ENCODE measurements around the gene FSIP1. TPM values are rescaled to one million over a fixed set of nuclear protein-coding genes. Genes with fewer than 3 reads are reported as not detected.

FSIP1 gene
- total RNA-seq, 1 donor from 2014 or later: 2.5 TPM

DNA sequence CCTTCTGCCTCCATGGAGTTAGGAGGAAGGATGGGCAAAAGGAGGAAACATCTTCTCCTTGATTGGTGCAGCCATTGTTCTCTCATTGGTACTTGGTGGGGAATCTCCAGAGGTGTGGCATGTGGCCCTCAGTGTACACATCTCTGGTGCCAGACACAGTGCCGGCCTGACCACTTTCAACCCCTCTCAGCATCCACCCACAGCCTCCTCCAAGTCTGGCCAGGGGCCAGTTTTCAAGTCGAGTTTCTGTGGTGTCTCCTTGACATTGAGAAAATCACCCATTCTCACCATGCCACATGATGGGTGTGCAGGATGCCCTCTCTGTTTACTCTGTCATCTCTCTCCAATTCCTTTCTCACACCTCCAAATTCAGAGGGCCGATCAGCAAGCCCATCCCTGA lies 12.8 kb upstream of the FSIP1 start:
- Histone ChIP-seq H3K79me2 (ENCODE audit: low read depth) (no peaks in the 10 kb centered on the region), H3K4me3 (no peak overlapping the region), H3K27ac (no peak overlapping the region), H2AFZ (replicated peaks) (no peak overlapping the region), H4K20me1 (ENCODE audit: low read depth) (no peaks in the 10 kb centered on the region), H3K27me3 (no peaks in the 10 kb centered on the region), H3K9ac (no peak overlapping the region), H3F3A (ENCODE audit: low read depth) (no peaks in the 10 kb centered on the region), H3K36me3 (no peaks in the 10 kb centered on the region), H3K9me3 (ENCODE audit: low read depth) (no peaks in the 10 kb centered on the region), H3K4me1 (no peaks in the 10 kb centered on the region), H3K4me2 (no peak overlapping the region)
- no peak overlapping the region for H3K27ac Mint-ChIP-seq
- no peak for TF ChIP-seq EZH2phosphoT487 (IDR thresholded peaks at IDR 0.05)
- TF ChIP-seq, protein P1, sequence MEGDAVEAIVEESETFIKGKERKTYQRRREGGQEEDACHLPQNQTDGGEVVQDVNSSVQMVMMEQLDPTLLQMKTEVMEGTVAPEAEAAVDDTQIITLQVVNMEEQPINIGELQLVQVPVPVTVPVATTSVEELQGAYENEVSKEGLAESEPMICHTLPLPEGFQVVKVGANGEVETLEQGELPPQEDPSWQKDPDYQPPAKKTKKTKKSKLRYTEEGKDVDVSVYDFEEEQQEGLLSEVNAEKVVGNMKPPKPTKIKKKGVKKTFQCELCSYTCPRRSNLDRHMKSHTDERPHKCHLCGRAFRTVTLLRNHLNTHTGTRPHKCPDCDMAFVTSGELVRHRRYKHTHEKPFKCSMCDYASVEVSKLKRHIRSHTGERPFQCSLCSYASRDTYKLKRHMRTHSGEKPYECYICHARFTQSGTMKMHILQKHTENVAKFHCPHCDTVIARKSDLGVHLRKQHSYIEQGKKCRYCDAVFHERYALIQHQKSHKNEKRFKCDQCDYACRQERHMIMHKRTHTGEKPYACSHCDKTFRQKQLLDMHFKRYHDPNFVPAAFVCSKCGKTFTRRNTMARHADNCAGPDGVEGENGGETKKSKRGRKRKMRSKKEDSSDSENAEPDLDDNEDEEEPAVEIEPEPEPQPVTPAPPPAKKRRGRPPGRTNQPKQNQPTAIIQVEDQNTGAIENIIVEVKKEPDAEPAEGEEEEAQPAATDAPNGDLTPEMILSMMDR (IDR thresholded peaks at IDR 0.05): no peak
- TF ChIP-seq EZH2 (IDR thresholded peaks at IDR 0.05): no peak
- H3K36me3 Mint-ChIP-seq: no peaks in the 10 kb centered on the region
- no peak for DNase-seq (ENCODE audit: low spot score)
- H3K4me3 Mint-ChIP-seq: no peak overlapping the region
- peaks cover 9% of the 10 kb centered on the region for H3K27me3 Mint-ChIP-seq (ENCODE audit: insufficient read depth, low read depth)
- H3K9me3 Mint-ChIP-seq: no peaks in the 10 kb centered on the region
- peaks cover 29% of the 10 kb centered on the region for H3K4me1 Mint-ChIP-seq

DNA sequence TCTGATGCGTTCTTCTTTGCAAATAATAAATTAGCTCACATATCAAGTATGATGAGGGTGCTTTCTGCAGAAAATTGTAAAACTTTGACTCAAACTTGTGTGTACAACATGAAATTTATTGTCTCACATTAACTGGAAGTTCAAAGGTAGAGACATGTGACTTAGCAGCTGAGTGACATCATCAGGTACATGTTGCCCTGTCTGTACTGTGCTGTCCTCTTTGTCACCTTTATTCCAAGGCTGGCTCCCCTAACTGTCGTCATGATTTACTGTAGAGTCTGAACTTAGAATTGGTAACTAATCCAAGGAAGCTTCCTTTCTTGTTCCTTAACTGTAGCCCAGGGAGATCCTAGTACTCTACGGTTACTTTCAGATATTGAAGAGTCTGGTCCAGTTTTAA lies 12.3 kb upstream of the FSIP1 start:
- Mint-ChIP-seq H3K27ac (no peak overlapping the region), H3K4me1 (peaks cover 29% of the 10 kb centered on the region), H3K27me3 (ENCODE audit: insufficient read depth, low read depth) (peaks cover 9% of the 10 kb centered on the region), H3K4me3 (no peak overlapping the region), H3K9me3 (no peaks in the 10 kb centered on the region), H3K36me3 (no peaks in the 10 kb centered on the region)
- no peaks in the 10 kb centered on the region for H4K20me1 ChIP-seq (ENCODE audit: low read depth)
- no peak overlapping the region for H3K27ac ChIP-seq
- no peaks in the 10 kb centered on the region for H3K9me3 ChIP-seq (ENCODE audit: low read depth)
- H3K79me2 ChIP-seq (ENCODE audit: low read depth): no peaks in the 10 kb centered on the region
- no peaks in the 10 kb centered on the region for H3F3A ChIP-seq (ENCODE audit: low read depth)
- H3K4me3 ChIP-seq: no peak overlapping the region
- no peak overlapping the region for H3K4me2 ChIP-seq
- no peak overlapping the region for H3K9ac ChIP-seq
- DNase-seq (ENCODE audit: low spot score): no peak
- H3K27me3 ChIP-seq: no peaks in the 10 kb centered on the region
- H2AFZ ChIP-seq (replicated peaks): no peak overlapping the region
- H3K36me3 ChIP-seq: no peaks in the 10 kb centered on the region
- H3K4me1 ChIP-seq: no peaks in the 10 kb centered on the region
- TF ChIP-seq, protein P1 (IDR thresholded peaks at IDR 0.05): no peak
- TF ChIP-seq EZH2 (IDR thresholded peaks at IDR 0.05) (no peak), EZH2phosphoT487 (IDR thresholded peaks at IDR 0.05) (no peak)

DNA sequence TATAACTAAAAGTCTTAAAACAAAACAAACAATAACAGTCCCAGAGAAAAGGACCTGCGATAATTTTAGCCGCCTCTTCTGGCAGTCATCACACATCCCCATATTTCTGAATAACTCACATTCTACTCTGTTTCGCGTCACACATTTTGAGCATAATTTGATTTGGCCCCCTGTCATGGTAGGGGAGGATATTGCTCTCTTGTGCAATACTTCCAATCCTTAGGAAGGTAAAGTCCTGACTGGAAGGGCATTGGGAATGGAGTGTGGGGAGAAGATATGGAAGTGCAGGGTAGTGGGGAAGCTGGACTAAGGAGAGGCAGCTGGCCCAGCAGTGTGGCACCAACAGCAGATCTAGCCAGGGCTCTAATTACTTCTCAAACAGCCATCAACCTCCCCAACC lies 11.3 kb upstream of the FSIP1 start:
- Histone ChIP-seq H3K27me3 (no peaks in the 10 kb centered on the region), H3K4me1 (no peaks in the 10 kb centered on the region), H3K9ac (no peak overlapping the region), H3K79me2 (ENCODE audit: low read depth) (no peaks in the 10 kb centered on the region), H3F3A (ENCODE audit: low read depth) (no peaks in the 10 kb centered on the region), H3K4me2 (no peak overlapping the region), H2AFZ (replicated peaks) (no peak overlapping the region), H3K36me3 (no peaks in the 10 kb centered on the region), H4K20me1 (ENCODE audit: low read depth) (no peaks in the 10 kb centered on the region), H3K27ac (no peak overlapping the region), H3K4me3 (no peak overlapping the region), H3K9me3 (ENCODE audit: low read depth) (no peaks in the 10 kb centered on the region)
- no peak for DNase-seq (ENCODE audit: low spot score)
- Mint-ChIP-seq H3K27me3 (ENCODE audit: insufficient read depth, low read depth) (peaks cover 3% of the 10 kb centered on the region), H3K4me3 (no peak overlapping the region), H3K4me1 (peaks cover 32% of the 10 kb centered on the region), H3K27ac (no peak overlapping the region), H3K9me3 (no peaks in the 10 kb centered on the region), H3K36me3 (no peaks in the 10 kb centered on the region)
- TF ChIP-seq, protein P1 (IDR thresholded peaks at IDR 0.05): no peak
- TF ChIP-seq EZH2 (IDR thresholded peaks at IDR 0.05): no peak
- TF ChIP-seq EZH2phosphoT487 (IDR thresholded peaks at IDR 0.05): no peak

Data from neural progenitor cell (in vitro differentiated cells).